ENCODE results near the gene STT3A.

The STT3A gene

DNA sequence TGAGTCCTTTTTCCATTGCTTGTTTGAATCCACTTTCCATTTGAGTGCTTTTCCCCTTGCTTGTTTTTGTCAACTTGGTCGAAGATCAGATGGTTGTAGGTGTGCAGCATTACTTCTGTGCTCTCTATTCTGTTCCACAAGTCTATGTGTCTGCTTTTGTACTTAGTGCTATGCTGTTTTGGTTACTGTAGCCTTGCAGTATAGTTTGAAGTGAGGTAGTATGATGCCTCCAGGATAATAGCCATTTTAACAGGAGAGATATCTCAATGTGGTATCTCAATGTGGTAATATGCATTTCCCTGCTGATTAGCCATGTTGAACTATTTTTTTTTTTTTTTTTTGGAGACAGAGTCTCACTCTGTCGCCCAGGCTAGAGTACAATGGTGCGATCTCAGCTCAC is 71.3 kb downstream of the STT3A start:
- no peak for DNase-seq (ENCODE audit: low read depth)

DNA sequence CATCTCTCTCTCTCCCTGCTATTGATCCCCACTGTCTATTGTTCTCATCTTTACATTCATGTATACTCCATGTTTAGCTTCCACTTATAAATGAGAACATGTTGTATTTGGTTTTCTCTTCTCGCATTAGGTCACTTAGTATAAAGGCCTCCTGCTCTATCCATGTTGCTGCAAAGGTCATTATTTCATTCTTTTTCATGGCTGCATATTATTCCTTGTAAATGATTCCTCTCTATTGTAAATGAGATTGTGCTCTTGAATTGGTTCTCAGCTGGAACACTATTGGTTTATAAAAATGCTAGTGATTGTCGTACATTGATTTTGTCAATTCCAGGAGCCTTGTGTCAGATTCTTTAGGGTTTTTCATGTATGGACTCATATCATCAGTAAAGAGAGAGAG is 74.5 kb downstream of the STT3A start:
- DNase-seq (ENCODE audit: low read depth) = no peak

DNA sequence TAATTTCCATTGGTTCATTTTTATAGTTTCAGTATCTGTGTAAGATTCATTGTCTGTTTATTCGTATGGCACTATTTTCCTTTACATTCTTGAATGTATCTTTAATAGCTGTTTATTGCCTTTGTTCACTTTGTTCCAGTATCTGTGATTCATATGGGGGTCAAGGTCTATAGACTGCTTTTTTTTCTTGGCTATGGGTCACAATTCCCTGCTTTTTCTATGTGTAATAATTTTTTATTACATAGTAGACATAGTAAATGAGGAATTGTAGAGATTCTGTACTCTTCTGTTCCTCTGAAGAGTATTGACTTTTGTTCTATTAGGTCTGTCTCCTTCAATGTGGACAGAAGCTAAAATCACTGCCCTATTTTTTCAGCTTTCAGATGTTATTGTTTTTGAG is 77.5 kb downstream of the STT3A start:
- DNase-seq (ENCODE audit: low read depth) = no peak

DNA sequence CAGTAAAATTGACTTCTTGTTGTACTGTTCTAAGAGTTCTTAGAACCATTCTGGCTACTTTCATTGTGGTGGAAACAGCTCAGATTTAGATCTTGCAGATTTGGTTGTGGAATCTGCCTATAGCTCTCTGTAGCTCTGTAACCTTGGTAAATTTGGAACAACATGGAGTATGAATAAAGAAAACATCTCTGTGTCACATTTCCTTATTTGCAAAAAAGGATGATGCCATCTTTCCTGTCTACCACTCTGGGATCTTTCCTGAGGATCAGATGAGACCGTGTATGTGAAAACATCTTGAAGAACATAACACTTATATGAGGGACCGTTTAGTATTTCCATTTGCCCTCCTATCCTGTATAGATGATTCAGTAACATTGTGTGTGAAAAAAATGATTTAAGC is 78.9 kb downstream of the STT3A start:
- no peak for DNase-seq (ENCODE audit: low read depth)
